Glutamatergic neuron (in vitro differentiated cells): Measurements from ENCODE around the gene CMA1. TPM values are rescaled to one million over a fixed set of nuclear protein-coding genes. Genes with fewer than 3 reads are reported as not detected.
"Not testable (repeated sequence)": the region's sequence is repeated elsewhere in the genome, so short reads cannot be mapped to it uniquely, and the experiment has no call there.

Experiments used
- DNase-seq: peaks from one replicate; pipeline ENCODE4 v3.0.0; 2022
- H3K27ac Mint-ChIP-seq: one replicate; pipeline ENCODE4 v1.8.0; 2020; ENCODE audit warnings: mild to moderate bottlenecking, mixed read lengths, inconsistent platforms; ENCODE audit not compliant: unreplicated experiment
- H3K27me3 Mint-ChIP-seq: one replicate; pipeline ENCODE4 v1.8.0; 2020; ENCODE audit warnings: mild to moderate bottlenecking, moderate library complexity, mixed read lengths, inconsistent platforms; ENCODE audit not compliant: unreplicated experiment
- H3K36me3 Mint-ChIP-seq: one replicate; pipeline ENCODE4 v1.8.0; 2020; ENCODE audit warnings: mild to moderate bottlenecking, mixed read lengths, inconsistent platforms; ENCODE audit not compliant: unreplicated experiment
- H3K4me1 Mint-ChIP-seq: one replicate; pipeline ENCODE4 v1.8.0; 2020; ENCODE audit warnings: mild to moderate bottlenecking, low read depth, mixed read lengths, inconsistent platforms; ENCODE audit not compliant: unreplicated experiment
- H3K4me3 Mint-ChIP-seq: one replicate; pipeline ENCODE4 v1.8.0; 2020; ENCODE audit warnings: mild to moderate bottlenecking, mixed read lengths, inconsistent platforms; ENCODE audit not compliant: unreplicated experiment
- H3K9me3 Mint-ChIP-seq: one replicate; pipeline ENCODE4 v1.8.0; 2020; ENCODE audit warnings: mild to moderate bottlenecking, moderate library complexity, mixed read lengths, inconsistent platforms; ENCODE audit not compliant: unreplicated experiment
- total RNA-seq: library from RNA; stranded (reverse); fragmentation: NEBNext Ultra II Directional; extraction: Animal tissue kit (Norgen Biotek cat#: 25700); gene quantifications from one replicate; pipeline ENCODE4 v1.2.1, GENCODE V29; 2021; ENCODE audit not compliant: unreplicated experiment
- TF ChIP-seq, protein P1 (sequence below): fragments of 200-600 bp; sonication (generic); IDR thresholded peaks from one replicate; pipeline ENCODE4 v1.5.0; 2021; ENCODE audit not compliant: partially characterized antibody, unreplicated experiment

CMA1 gene
- total RNA-seq, 1 donor from 2014 or later = not detected

DNA sequence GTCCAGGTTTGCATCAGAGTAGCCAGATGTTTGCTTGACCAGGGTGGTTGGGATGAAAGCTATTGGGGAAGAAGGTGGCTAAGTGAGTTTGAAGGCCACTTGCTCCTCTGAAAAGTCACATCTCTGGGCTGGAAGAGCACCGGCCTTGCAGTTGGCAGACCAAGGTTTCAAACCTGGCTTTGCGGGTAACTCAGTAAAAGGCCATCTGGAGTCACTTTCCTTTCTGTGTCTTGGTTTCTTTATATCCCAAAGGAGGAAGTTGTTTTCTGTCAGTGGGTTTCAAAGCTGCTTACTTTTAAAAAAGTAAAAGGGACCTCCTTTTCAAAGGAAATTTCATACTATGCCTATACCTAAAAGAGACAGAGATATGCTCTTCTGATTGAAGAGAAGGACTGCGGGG lies 26.2 kb upstream of the CMA1 start:
- no peak overlapping the region for H3K27ac Mint-ChIP-seq
- TF ChIP-seq, protein P1, sequence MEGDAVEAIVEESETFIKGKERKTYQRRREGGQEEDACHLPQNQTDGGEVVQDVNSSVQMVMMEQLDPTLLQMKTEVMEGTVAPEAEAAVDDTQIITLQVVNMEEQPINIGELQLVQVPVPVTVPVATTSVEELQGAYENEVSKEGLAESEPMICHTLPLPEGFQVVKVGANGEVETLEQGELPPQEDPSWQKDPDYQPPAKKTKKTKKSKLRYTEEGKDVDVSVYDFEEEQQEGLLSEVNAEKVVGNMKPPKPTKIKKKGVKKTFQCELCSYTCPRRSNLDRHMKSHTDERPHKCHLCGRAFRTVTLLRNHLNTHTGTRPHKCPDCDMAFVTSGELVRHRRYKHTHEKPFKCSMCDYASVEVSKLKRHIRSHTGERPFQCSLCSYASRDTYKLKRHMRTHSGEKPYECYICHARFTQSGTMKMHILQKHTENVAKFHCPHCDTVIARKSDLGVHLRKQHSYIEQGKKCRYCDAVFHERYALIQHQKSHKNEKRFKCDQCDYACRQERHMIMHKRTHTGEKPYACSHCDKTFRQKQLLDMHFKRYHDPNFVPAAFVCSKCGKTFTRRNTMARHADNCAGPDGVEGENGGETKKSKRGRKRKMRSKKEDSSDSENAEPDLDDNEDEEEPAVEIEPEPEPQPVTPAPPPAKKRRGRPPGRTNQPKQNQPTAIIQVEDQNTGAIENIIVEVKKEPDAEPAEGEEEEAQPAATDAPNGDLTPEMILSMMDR = no peak
- no peak for DNase-seq
- peaks cover 4% of the 10 kb centered on the region for H3K27me3 Mint-ChIP-seq
- no peaks in the 10 kb centered on the region for H3K9me3 Mint-ChIP-seq
- H3K4me1 Mint-ChIP-seq = no peaks in the 10 kb centered on the region
- no peaks in the 10 kb centered on the region for H3K36me3 Mint-ChIP-seq
- H3K4me3 Mint-ChIP-seq = no peak overlapping the region

DNA sequence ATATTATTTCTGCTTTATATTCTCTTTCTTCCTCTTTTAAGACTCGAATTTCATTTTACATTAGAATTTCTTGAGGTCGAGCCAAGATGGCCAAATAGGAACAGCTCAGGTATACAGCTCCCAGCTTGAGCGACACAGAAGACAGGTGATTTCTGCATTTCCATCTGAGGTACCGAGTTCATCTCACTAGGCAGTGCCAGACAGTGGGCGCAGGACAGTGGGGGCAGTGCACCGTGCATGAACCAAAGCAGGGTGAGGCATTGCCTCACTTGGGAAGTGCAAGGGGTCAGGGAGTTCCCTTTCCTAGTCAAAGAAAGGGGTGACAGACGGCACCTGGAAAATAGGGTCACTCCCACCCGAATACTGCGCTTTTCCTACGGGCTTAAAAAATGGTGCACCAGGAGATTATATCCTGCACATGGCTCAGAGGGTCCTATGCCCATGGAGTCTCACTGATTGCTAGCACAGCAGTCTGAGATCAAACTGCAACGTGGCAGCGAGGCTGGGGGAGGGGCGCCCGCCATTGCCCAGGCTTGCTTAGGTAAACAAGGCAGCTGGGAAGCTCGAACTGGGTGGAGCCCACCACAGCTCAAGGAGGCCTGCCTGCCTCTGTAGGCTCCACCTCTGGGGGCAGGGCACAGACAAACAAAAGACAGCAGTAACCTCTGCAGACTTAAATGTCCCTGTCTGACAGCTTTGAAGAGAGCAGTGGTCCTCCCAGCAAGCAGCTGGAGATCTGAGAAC lies 18.0 kb upstream of the CMA1 start:
- not testable (repeated sequence) for H3K4me3 Mint-ChIP-seq, DNase-seq, H3K27me3 Mint-ChIP-seq, H3K27ac Mint-ChIP-seq, H3K4me1 Mint-ChIP-seq, H3K9me3 Mint-ChIP-seq, H3K36me3 Mint-ChIP-seq

DNA sequence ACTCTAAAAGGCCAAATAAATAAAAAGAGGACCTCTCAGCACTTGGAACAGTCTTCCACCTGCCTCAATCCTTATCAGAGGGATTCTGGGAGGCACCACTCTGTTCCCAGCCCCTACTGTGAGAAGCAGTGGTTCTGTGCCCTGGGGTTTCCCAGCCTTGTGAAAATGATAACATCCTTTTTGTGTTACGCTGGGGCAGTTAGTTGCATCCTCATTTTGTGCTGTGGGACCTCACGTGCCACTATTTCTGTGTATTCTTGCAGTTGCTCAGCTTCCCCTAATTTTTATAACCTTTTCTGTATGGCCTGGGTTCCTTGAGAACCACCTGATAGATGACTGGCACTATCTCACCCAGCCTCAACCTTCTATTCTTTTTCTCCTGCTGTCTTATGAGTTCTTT lies 10.8 kb upstream of the CMA1 start:
- H3K27me3 Mint-ChIP-seq = no peaks in the 10 kb centered on the region
- TF ChIP-seq, protein P1 = no peak
- H3K4me3 Mint-ChIP-seq = no peak overlapping the region

DNA sequence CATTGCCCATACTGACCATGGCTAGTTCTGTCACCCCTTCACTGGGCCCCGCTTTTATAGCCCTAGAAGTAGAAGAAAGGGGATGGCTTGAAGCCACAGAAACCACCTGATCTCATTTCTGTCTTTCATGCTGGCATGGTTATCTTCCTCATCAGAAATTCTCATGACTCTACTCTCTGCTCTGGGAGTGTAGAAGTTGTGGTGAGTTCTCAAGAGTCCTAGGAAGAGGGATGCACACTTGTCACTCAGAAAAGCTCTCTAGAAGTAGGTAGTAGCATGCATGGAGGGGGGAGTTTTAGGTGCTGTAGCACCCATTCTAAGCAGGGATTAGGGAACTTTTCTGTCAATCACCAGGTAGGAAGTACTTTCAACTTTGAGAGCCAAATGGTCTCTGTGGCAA lies 6.1 kb upstream of the CMA1 start:
- Mint-ChIP-seq H3K9me3 (no peaks in the 10 kb centered on the region), H3K4me1 (no peaks in the 10 kb centered on the region), H3K27ac (no peak overlapping the region), H3K36me3 (no peaks in the 10 kb centered on the region), H3K4me3 (no peak overlapping the region), H3K27me3 (no peaks in the 10 kb centered on the region)
- TF ChIP-seq, protein P1 = no peak
- no peak for DNase-seq

More for the DNA sequence above, 10.8 kb upstream of the CMA1 start:
- no peaks in the 10 kb centered on the region for H3K9me3 Mint-ChIP-seq
- H3K4me1 Mint-ChIP-seq = no peaks in the 10 kb centered on the region
- no peak overlapping the region for H3K27ac Mint-ChIP-seq
- no peak for DNase-seq
- no peaks in the 10 kb centered on the region for H3K36me3 Mint-ChIP-seq

DNA sequence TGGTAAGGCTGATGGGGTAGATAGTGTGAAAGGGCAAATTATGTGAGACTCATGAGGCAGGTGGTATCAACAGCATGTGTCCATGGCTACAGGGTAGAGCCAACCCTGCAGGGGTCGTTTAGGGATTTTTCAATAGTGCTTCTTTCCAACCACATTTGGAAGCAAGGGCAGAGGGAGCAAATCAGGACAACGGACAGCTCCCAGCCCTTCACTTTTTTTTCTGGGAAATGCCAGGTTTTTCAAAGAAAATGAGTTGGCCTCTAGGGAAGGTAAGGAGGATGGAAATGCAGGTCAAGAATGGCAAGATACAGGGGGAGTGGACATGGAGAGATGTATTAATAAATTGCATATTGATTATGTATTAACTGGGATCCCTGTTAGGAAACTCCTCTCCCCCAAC lies 4.9 kb upstream of the CMA1 start:
- Mint-ChIP-seq H3K4me1 (no peaks in the 10 kb centered on the region), H3K27me3 (no peaks in the 10 kb centered on the region), H3K36me3 (no peaks in the 10 kb centered on the region), H3K4me3 (no peak overlapping the region), H3K9me3 (no peaks in the 10 kb centered on the region), H3K27ac (no peak overlapping the region)
- no peak for DNase-seq
- TF ChIP-seq, protein P1 = no peak
